ENCODE measurements around the gene PLEKHN1.

Gene PLEKHN1

DNA sequence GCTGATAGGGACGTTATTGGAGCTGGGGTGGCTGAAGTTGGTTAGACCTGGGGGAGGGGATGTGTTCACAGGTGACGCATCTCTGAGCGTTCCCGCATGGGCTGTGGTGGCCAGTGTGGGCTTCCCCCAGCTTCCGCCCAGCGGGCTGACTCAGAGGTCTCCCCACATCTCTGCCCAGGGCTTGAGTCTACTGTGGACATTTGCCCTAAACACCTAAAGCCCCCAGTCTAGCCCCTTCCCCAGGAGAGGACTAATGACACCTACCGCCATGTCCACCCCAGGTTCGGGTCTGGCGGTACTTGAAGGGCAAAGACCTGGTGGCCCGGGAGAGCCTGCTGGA, 55.6 kb downstream of the PLEKHN1 start:
- no peak for DNase-seq (ENCODE audit: extremely low read depth in 1 of 2, low read depth in 1 of 2)

- no peak for DNase-seq (ENCODE audit: extremely low read depth in 1 of 2, low read depth in 1 of 2)
These were observed 56.2 kb downstream of the PLEKHN1 start for GRCh38 chr1:1022302-1023009.

DNA sequence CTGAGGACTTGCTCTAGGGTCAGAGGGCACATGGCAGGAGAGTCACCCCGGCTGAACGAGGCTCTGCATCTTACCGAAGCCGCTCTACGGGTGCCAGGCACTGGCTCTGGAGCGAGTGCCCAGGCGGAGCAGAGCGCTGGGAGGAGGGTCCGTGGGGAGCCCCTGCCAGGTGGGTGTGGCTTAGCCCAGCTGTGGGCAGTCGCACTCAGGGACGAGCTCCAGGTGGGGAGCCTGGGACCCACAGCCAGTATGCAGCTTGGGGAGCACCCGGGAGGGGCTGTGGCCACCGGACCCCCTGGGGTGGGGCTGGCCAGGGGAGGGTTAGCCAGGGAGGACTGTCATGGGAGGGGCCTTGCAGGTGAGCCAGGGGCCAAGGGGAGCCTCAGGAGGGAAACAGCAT, 57.4 kb downstream of the PLEKHN1 start:
- DNase-seq (ENCODE audit: extremely low read depth in 1 of 2, low read depth in 1 of 2): no peak

GRCh38 chr1:1024149-1024770, 58.0 kb downstream of the PLEKHN1 start:
- DNase-seq (ENCODE audit: extremely low read depth in 1 of 2, low read depth in 1 of 2): no peak

DNA sequence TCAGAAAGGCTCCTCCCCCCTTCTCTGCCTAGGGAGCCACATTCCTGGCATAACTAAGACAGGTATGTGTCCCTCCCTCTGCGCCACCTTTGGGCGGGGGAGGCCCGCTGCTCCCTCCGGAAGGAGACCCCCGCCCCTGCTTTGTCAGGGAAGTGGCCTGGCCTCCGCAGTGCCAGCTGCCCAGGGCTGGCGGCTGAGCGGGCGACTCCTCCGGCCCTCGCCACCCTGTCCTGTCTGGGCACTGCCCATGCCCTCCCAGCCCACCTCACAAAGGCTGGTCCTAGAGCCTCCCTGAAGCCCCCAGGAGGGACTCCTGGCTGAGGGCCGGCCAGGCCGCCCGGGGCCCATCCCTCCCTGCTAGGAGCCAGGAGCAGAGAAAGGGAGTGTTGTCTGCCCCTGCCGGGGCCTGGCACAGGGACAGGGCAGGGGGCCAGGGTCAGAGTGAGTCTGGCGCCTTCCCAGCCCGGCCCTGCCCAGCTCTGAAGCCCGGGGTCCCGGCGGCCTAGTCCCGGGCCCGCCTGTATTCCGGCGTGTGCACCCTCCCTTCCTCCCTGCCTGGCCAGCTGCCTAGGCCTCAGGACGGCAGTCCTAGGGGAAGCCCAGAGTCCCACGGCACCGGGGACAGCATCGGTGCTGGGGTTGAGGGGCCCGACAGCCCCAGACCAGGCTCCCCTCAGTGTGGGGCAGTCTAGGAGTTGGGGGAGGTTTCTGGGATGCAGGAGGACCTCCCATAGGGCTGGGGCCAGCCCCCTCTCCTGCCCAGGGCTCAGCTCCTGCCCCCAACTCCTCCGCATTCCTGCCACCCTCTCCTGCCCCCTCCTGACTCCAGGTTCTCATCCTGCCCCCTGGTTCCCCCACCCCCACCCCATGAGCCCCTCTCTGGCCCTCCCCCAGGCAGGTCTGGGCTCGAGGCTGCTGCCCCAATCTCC, 58.8 kb downstream of the PLEKHN1 start:
- DNase-seq (ENCODE audit: extremely low read depth in 1 of 2, low read depth in 1 of 2): no peak
